ENCODE data around the gene GPR37L1.
"Not testable (repeated sequence)": the region's sequence is repeated elsewhere in the genome, so short reads cannot be mapped to it uniquely, and the experiment has no call there.

GPR37L1 gene

GRCh38 chr1:202156590-202156989, 33.9 kb downstream of the GPR37L1 start:
- no peak for DNase-seq

GRCh38 chr1:202157945-202158344, 35.2 kb downstream of the GPR37L1 start:
- no peak for DNase-seq

GRCh38 chr1:202158810-202159533, 36.3 kb downstream of the GPR37L1 start:
- no peak for DNase-seq

GRCh38 chr1:202159534-202160371, 37.0 kb downstream of the GPR37L1 start:
- DNase-seq = no peak

- no peak for DNase-seq
These were observed 37.7 kb downstream of the GPR37L1 start, which contains the start of gene PTPN7 for GRCh38 chr1:202160377-202160940. PTPN7 (minus strand) TSS chr1:202160602; CDS start chr1:202159402, 1,200 bp downstream.

GRCh38 chr1:202161151-202162046, 38.7 kb downstream of the GPR37L1 start:
- peak; percentile 40 for DNase-seq

- no peak for DNase-seq
These were observed 39.3 kb downstream of the GPR37L1 start for GRCh38 chr1:202162047-202162417.

- DNase-seq = no peak
These were observed 39.9 kb downstream of the GPR37L1 start for GRCh38 chr1:202162418-202163280.

GRCh38 chr1:202163281-202164270, 40.9 kb downstream of the GPR37L1 start:
- DNase-seq = no peak

GRCh38 chr1:202164271-202165037, 41.7 kb downstream of the GPR37L1 start:
- DNase-seq = no peak

- DNase-seq = no peak
These were observed 42.7 kb downstream of the GPR37L1 start for GRCh38 chr1:202165267-202165941.

GRCh38 chr1:202165942-202166843, 43.5 kb downstream of the GPR37L1 start:
- no peak for DNase-seq

GRCh38 chr1:202167054-202167453, 44.3 kb downstream of the GPR37L1 start:
- not testable (repeated sequence) for DNase-seq

- DNase-seq = no peak
These were observed 45.1 kb downstream of the GPR37L1 start for GRCh38 chr1:202167708-202168415.

GRCh38 chr1:202168861-202169260, 46.1 kb downstream of the GPR37L1 start:
- DNase-seq = no peak

- no peak for DNase-seq
These were observed 48.0 kb downstream of the GPR37L1 start for GRCh38 chr1:202170726-202171125.

Measured in retina (tissue), 1 donor.